ENCODE results near the gene TICAM2.

- TF ChIP-seq POLR2A (IDR thresholded peaks at IDR 0.05; ENCODE audit: low read length) (no peak), GATA1 (IDR thresholded peaks at IDR 0.05; ENCODE audit: low read depth, low read length) (no peak)
Measured at GRCh38 chr5:115556276-115556675, 46.0 kb downstream of the TICAM2 start.

All from erythroblast (primary cell).